ENCODE data around the gene MED27.
"Not testable (repeated sequence)": the region's sequence is repeated elsewhere in the genome, so short reads cannot be mapped to it uniquely, and the experiment has no call there.

MED27 gene

GRCh38 chr9:132020820-132021510 lies 58.7 kb downstream of the MED27 start:
- DNase-seq, result no peak

GRCh38 chr9:132020272-132020671 lies 59.4 kb downstream of the MED27 start:
- no peak for DNase-seq

- DNase-seq, result no peak
These were observed 60.0 kb downstream of the MED27 start for GRCh38 chr9:132019702-132020101.

GRCh38 chr9:132018957-132019405 lies 60.7 kb downstream of the MED27 start:
- peak in 37 of 58 donors; percentile 9 to 85 (median 37) for DNase-seq

- DNase-seq, result no peak
These were observed 63.2 kb downstream of the MED27 start for GRCh38 chr9:132016456-132016855.

DNA sequence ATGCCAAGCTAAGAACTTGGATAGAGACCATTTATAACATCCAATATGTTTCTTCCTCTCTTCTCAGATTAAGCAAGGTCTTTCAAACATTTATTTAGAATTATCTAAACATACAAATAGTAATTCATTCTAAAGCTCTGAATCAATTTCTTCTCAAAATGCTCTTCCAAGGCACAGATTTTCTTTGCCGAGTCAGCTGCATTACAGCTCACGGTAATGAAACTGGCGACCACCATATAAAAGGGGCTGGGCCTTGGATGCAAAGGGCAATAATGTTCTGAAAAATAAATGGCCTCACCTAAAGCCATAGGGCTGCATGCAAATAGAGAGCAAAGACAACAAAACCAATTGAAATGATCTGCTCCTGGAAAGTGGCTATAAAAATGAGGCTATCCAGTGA lies 63.8 kb downstream of the MED27 start:
- no peak for DNase-seq

DNA sequence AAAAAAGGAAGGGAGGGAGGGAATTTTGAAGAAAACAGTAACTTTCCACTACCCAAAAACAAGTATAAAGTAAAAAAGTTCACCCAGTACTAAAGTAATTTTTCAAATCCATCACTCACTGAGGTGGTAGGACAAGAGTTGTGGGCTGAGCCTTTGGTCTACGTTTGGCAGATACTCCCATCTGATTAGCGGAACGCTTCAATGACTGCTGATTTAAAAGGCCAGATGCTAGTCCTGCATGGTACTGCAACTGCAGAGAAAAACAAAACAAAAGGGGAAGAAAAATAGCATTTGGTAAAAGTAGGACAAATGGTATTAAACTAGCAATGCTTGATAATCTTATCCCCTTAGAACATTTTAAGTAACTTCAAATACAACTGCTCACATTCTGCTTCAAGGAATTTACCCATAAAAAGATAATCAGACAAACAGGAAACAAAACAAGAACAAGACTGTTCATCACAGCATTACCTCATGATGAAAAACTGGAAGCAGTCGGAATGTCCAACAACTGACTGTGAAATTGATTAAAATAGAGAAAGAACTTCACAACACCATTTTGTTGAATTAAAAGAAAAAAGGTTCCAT lies 65.4 kb downstream of the MED27 start:
- DNase-seq, result no peak

DNA sequence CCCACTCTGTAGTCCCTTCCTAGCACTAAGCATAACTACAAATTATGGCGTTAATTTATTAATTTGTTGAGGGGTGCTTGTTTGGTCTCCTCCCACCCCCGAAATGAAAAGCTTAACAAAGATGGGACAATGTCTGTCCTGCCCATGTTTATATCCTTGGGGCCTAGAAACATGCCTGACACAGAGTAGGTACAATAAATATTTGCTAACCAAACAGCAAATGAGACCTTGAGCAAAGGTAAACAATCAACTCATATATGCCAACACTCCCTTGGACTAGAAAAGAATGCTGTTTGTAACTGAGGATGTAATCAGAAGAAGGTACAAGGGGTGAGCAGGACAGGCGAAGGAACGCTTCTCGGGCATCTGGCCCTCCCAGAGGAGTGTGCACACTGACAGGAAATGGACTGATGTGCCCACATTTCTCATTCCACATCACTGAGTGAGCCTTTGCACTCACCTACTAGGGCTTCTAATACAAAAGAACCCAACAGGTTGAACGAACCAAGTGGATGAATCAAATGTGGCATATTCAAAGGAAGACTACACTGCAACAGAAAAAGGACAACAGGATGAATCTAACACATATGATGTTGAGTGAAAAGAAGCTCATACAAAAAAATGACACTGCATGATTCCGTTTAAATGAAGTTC lies 66.8 kb downstream of the MED27 start:
- DNase-seq, result no peak

DNA sequence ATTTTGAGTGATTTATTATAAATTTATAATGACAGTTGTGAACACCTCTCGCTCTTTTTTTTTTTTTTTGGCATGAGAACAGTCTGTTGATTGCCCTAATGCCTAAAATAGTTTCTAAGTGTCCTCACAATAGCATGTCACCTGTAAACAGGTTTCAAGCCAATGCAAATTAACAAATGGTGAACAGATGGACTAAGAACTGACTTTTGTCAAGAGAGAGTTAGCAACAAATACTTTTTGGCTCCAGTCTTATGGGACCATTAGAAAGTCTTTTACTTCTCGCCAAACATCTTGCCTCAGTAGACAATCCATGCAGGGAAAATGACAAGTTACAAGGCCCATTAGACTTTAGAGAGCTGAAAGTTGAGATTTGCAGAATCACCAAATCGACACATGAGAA lies 67.8 kb downstream of the MED27 start:
- no peak for DNase-seq

DNA sequence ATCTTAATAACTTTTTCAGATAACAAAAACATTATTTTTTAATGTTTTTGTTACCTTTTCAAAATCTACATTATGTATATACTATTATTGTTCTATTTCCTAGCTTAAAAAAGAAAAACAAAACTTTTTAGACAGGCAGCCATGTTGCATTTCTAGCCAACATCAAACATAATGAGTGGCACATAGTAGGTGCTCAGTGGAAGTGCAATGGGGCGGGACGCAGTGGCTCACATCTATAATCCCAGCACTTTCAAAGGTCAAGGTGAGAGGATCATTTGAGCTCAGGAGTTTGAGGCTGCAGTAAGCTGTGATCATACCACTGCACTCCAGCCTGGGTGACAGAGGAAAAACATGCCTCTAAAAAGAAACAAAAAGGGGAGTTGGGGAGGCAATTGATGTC lies 68.4 kb downstream of the MED27 start:
- DNase-seq, result no peak

- DNase-seq, result not testable (repeated sequence)
These were observed 69.5 kb downstream of the MED27 start for GRCh38 chr9:132010201-132010600.

DNA sequence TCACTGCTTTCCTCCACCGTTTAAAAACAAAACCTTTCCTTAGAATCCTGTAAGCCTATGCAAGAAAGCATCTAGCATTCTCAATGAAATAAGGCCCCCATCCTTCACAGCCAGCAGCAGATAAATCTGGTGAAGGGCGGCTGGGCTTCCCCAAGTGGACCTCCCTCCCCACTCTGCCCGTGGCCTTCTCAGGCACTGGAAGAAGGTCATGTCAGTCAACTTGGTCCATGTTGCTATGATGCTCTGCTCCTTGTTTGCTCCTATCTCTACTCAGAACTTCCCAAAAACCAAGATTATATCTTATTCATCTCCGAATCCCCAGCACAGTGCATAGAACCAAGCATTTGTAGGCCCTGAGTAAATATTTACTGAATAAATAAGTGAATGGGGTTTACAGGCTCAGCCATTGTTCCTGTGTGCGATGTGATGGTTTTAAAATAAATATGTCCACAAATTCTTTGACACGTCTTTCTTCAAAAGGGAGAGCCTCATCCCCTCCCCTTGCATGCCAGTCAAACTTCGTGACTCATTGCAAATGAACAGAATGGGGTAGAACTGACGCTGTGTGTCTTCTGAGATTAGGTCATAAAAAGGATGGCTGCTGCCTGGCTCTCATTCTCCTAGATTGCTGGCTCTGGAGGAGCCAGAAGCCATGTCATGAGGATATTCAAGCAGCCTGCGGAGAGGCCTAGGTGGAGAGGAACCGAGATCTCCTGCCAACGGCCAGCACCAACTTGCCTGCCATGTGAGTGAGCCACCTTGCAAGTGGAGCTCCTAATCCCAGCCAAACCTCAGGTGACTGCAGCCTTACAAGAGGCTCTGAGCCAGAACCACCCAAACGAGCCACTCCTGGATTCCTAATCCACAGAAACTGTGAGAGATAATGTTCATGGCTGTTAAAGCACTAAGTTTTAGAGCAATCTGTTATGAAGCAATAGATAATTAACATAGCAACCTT lies 70.5 kb downstream of the MED27 start:
- DNase-seq, result no peak

DNA sequence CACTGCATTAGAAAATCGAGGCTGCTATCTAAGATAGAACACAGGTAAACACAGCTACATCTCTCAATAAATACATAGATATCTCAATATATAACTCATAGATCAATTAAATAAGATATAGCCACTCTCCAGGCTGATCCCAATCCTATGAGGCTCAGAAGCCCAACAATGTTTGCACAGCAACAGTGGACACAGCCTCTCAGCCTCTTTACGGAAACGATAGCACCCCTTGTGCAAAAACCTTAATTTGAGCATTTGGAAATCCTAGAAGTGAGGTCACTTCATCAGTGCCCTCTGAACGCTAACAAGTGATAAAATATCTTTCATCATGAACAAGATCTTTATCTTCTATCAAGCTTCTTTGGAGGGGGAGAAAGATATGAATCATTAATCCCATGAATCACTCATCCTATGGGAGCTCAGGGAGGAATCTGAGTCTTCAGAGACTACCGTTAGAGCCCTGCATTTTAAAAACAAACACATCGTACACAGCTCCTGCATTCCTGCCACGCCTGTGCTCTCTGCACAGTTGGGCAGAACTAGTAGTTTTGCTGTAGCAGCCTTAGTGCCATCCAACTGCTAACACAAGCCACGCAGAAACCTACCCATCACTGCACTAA lies 71.4 kb downstream of the MED27 start:
- DNase-seq, result no peak

GRCh38 chr9:132007371-132008025 lies 72.2 kb downstream of the MED27 start:
- no peak for DNase-seq

- DNase-seq, result peak in 2 of 58 donors; percentile 20 to 27
These were observed 72.8 kb downstream of the MED27 start for GRCh38 chr9:132006677-132007370.

- peak in 1 of 58 donors; percentile 3 for DNase-seq
These were observed 73.8 kb downstream of the MED27 start for GRCh38 chr9:132005899-132006298.

- no peak for DNase-seq
These were observed 75.3 kb downstream of the MED27 start for GRCh38 chr9:132004323-132004722.

DNA sequence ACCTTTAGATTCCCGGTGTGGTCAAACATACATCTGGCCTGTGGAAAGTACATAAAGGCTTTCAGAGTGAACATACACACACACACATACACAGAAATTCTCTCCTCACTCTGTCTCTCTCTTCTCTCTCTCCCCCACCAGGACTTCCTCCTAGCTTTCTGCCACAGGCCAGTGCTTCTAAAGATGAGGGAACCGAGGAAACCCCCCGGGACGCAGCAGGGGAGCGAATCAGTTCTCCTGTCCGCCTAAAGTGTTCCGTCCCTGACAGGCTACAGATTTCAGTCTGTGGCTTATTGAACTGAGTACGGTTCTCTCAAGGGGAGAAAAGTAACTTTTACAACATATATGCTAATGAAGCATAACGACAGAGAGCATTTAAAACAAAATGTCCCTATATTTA lies 75.8 kb downstream of the MED27 start:
- no peak for DNase-seq

DNA sequence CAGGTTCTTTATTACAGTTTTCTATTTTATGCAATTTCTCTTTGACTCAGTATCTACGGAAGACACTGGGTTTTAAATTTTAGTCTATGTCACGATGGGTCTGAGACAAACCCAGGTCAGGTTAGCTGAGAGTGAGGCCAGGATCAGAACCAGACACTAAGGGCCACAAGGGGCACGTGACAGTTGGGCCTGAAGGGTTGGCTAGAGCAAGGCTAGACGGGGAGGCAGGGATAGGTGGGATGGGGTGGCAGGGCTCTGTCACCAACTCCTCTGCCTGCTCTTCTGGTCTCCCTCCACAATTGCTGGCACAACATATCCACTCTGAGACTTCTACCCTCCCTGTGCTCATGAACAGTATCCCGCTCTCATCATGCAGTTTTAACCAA lies 76.4 kb downstream of the MED27 start:
- DNase-seq, result no peak

Measured in anterior cingulate cortex (tissue), 58 donors.